Measurements from ENCODE around the gene ANKMY1.

ANKMY1 gene

GRCh38 chr2:240431271-240431660, 126.5 kb downstream of the ANKMY1 start:
- DNase-seq (ENCODE audit: low read depth) = no peak
- TF ChIP-seq CTCF (IDR thresholded peaks at IDR 0.05; ENCODE audit: insufficient read depth, low read depth, low read length, missing control alignments) = no peak
- no peak overlapping the region for H3K4me3 ChIP-seq (ENCODE audit: low read depth, low read length)

DNA sequence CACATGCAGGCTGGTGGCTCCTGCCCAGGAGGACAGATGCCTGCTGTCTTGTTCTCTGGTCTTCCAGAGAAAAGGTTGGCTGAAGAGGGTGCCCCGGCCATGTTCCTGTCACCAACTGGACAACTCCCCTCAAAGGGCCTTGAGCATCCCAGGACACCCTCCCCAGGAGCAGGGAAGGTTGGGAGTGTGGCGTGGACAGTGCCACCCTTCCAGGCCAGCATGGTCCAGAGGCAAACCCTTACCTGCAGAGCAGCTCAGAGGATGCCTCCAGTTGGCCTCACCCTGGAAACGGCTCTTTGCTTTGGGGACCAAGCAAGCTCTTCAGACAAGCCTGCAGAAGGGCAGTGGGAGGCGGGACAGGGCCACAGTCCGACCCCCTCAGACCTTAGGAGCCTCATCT, 127.2 kb downstream of the ANKMY1 start:
- TF ChIP-seq CTCF (IDR thresholded peaks at IDR 0.05; ENCODE audit: insufficient read depth, low read depth, low read length, missing control alignments) = no peak

GRCh38 chr2:240429872-240430491, 127.8 kb downstream of the ANKMY1 start:
- no peak for TF ChIP-seq CTCF (IDR thresholded peaks at IDR 0.05; ENCODE audit: insufficient read depth, low read depth, low read length, missing control alignments)
- no peak for DNase-seq (ENCODE audit: low read depth)
- no peak overlapping the region for H3K4me3 ChIP-seq (ENCODE audit: low read depth, low read length)

More for the DNA sequence above, 127.2 kb downstream of the ANKMY1 start:
- H3K4me3 ChIP-seq (ENCODE audit: low read depth, low read length) = no peak overlapping the region
- no peak for DNase-seq (ENCODE audit: low read depth)
